ENCODE measurements around the gene PROSER3.

GRCh38 chr19:35757231-35757748 lies 686 bp upstream of the PROSER3 start:
- TF ChIP-seq POLR2A (IDR thresholded peaks at IDR 0.05): no peak
- no peak for TF ChIP-seq CTCF (IDR thresholded peaks at IDR 0.05)

Data from body of pancreas (tissue), 4 donors.